Measurements from ENCODE around the gene SETDB2.

Gene SETDB2

DNA sequence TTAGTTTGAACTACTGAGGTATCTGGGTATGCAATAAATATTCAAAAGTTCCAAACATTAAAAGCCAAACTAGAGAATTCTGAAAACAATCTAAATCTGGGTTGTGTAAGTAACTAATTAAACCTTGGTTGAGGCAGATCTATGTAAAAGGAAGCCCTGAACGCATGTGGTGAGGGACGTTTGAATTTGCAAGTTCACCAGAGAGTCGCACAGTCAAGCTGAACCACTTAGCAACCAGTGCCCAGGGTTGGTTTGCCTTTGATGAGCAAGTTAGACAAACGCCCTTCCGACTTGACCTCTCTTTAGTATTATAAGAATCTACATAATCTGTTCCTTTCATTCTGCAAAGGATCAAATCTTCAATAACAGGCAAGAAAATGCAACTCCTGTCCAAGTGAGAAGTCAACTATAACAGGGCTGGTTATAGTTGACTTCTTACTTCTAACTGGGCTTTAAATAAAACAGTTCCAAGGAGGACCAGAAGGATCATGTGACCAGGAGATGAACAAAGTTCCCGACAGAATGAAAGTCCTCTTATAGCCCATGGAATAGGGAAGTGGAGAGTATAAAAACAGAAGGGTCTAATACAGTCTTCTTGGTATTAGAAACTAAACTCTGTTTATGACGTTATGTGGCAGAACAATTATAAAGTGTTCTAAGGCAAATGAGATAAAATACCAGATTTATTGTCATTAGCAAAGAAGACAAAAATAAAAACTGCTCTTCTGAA lies 92.2 kb downstream of the SETDB2 start:
- DNase-seq = no peak

DNA sequence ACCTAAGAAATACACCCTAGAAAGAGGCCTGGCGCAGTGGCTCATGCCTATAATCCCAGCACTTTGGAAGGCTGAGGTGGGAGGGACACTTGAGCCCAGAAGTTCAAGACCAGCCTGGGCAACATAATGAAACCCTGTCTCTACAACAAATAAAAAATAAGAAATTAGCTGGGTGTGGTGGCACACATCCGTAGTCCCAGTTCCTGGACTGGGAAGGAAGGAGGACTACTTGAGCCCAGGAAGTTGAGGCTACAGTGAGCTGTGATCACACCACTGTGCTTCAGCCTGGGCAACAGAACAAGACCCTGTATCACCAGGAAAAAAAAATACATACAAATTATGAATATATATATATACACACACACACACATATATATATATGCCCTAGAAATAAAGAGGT lies 94.3 kb downstream of the SETDB2 start:
- no peak for DNase-seq

DNA sequence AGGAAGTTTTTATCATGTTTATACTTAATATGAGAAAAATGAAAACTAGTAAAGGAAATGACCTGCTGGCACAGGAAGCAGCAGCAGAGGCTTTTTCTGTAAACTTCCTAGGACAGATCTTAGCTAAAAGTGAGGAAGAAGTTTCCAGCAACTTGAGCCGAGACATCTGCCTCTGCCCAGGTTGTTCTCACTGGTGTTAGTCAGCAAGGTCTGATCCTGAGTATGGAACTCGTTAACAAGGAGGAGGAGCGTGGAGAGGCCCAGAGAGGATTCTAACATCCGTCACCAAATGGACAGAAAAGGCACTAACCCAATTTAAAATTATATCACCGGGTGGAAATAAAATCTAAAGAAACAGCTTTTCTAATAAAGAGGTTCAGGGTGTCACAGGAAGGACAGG lies 95.2 kb downstream of the SETDB2 start:
- DNase-seq = no peak

DNA sequence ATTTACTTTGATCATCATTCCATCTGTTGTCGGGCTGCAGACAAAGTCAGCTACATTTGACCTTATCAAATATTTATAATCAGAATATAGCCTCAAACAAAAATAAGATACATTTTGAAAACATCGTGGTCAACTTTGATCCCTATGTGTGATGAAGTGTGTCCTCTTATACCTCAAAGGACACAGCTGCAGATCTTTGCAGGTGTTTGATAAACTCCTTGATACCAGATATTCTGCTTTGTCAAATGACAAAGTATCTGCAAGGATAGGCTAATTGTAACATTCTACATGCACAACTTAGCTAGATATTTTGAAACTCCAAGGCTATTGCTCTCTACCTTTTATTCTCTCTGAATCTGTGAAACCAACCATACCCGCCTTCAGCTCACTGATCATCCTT lies 95.7 kb downstream of the SETDB2 start:
- DNase-seq = no peak

DNA sequence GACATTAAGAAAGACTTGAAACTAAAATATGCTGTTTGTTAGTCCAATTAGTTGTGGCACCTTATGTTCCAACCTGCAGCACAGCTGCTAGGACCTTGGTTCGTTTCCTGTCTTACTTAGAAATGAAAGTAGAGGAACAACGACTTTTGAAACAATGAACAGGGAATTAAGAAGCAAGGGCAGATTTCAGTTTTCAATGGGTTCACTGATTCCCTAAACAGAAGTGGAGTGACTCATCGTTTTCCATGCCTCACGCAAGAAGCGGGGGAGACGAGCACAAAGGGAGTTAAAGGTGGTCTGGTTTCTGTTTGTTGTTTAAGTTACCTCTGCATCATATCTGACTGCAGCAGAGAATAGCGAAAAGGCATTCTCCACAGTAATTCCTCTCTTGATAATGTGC lies 96.5 kb downstream of the SETDB2 start:
- no peak for DNase-seq

DNA sequence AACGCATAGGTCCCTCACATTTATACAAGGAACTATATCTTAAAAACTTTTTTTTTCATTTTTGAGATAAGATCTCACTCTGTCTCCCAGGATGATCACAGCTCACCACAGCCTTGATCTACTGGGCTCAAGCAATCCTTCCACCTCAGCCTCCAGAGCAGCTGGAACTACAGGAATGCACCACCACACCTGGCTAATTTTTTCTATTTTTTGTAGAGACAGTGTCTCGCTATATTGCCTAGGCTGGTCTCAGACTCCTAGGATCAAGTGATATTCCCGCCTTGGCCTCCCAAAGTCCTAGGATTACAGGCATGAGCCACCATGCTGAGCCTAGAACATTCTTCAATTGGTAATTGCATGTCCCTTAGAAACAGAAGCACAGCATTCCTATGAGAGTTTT lies 99.6 kb downstream of the SETDB2 start:
- DNase-seq = no peak
